Measurements from ENCODE around the gene CENATAC.
"Not testable (repeated sequence)": the region's sequence is repeated elsewhere in the genome, so short reads cannot be mapped to it uniquely, and the experiment has no call there.

The CENATAC gene

DNA sequence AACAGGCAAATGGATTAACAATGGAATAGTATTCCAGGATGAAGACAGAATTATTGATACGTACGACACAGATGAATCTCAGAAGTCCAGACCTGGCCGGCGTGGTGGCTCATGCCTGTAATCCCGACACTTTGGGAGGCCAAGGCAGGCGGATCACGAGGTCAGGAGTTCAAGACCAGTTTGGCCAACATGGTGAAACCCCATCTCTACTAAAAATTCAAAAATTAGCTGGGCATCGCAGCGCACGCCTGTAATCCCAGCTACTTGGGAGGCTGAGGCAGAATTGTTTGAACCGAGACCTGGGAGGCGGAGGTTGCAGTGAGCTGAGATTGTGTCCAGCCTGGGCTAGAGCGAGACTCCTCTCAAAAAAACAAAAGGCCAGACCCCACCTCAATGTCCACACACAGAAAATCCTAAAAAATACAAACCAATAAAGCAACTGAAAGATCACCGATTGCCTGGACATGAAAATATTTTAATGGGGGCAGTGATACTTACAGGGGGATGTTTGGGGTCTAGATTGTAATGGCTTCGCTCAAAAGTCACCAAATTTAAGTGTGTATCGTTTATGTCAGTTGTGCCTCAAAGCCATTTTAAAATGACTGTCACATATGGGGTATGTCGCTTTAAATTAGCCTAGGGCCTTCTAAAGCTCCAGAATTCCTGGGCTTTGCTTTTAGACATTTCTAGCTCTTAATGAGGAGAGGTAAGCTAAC lies 16.4 kb downstream of the CENATAC start:
- Histone ChIP-seq H3K36me3 (ENCODE audit: insufficient read depth, low read length) (peaks cover 38% of the 10 kb centered on the region), H3K9ac (ENCODE audit: low read depth, low read length) (no peak overlapping the region), H3K9me3 (ENCODE audit: control insufficient read depth, insufficient read depth, low read length) (no peaks in the 10 kb centered on the region), H3K4me1 (ENCODE audit: insufficient read depth, low read length) (no peaks in the 10 kb centered on the region; the same call in 1 of the 2 replicates)

- Histone ChIP-seq H3K4me1 (ENCODE audit: insufficient read depth, low read length) (peaks cover 2% of the 10 kb centered on the region; the same call in 1 of the 2 replicates), H3K9ac (ENCODE audit: low read depth, low read length) (no peak overlapping the region), H3K36me3 (ENCODE audit: insufficient read depth, low read length) (peaks cover 38% of the 10 kb centered on the region), H3K9me3 (ENCODE audit: control insufficient read depth, insufficient read depth, low read length) (no peaks in the 10 kb centered on the region)
Measured at GRCh38 chr11:119015054-119015611, 17.2 kb downstream of the CENATAC start.

GRCh38 chr11:119016216-119017009 lies 18.5 kb downstream of the CENATAC start:
- no peaks in the 10 kb centered on the region for H3K9me3 ChIP-seq (ENCODE audit: control insufficient read depth, insufficient read depth, low read length)
- no peak overlapping the region for H3K9ac ChIP-seq (ENCODE audit: low read depth, low read length)
- peaks cover 2% of the 10 kb centered on the region; the same call in 1 of the 2 replicates for H3K4me1 ChIP-seq (ENCODE audit: insufficient read depth, low read length)
- H3K36me3 ChIP-seq (ENCODE audit: insufficient read depth, low read length): peaks cover 41% of the 10 kb centered on the region

DNA sequence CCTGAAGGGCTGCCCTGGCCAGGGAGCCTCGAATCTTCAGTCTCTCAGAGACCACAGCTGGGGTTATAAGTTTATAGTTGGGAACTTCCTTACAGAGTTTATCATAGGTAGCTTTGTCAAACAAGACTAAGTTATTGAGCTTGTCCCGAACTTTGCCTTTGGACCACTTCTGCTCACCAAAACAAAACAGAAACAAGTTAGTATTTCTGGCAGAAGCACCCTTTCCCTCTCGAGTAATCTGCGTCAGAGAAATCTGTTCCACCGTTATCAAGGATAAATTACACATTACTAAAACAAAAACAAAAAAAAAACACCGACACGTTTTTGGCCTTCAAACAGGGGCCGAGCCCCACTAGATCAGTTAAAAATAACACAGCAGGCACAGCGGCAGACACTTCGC lies 19.4 kb downstream of the CENATAC start:
- peaks cover 42% of the 10 kb centered on the region for H3K36me3 ChIP-seq (ENCODE audit: insufficient read depth, low read length)
- peak overlapping the region; percentile 97 for H3K9ac ChIP-seq (ENCODE audit: low read depth, low read length)
- not testable (repeated sequence) for H3K4me1 ChIP-seq (ENCODE audit: insufficient read depth, low read length); H3K9me3 ChIP-seq (ENCODE audit: control insufficient read depth, insufficient read depth, low read length)

DNA sequence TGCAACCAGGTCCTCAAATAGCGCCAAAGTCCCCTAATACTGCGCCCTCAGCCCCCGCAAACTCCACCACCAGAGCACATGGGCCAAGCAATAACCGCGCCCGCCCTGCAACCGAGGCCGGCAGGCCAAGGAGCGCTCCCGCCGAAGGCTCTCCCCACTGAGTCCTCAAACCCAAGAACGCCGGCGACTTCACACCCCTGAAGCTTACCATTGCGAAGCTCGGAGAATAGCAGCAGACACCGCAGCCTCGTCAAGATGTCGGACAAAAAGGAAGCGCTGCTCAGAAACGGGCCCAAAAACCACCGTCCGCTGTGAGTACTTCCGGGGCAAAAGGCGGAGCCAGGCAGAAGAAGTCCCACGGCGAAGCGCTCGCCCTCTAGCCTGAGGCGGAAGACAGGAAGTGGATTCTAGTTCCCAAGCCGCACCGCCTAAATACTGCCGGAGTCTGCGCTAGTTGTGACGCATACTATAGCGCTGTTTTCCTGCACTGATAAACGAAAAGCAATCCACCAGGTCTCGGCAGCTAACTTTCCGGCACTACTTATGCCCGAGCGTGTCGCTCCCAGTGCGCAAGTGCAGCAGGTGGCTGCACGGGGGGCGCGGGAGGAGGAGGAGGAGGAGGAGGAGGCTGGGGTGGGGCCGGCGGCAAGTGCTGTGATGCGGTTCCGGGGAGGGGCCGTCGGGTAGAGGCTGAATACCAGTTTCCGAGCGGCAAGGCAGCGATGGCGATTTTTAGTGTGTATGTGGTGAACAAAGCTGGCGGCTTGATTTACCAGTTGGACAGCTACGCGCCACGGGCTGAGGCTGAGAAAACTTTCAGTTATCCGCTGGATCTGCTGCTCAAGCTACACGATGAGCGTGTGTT lies 20.4 kb downstream of the CENATAC start, which contains the start of the genes RPS25 and TRAPPC4:
RPS25 (minus strand) TSS at position 270 of the 865 bp plus-strand sequence; CDS start at position 211, 59 bp downstream.
TRAPPC4 (plus strand) TSS at position 693 of the 865 bp plus-strand sequence; CDS start at position 723, 30 bp downstream.
- peak within 1 kb of the TSS; percentile 97 for H3K9ac ChIP-seq (ENCODE audit: low read depth, low read length)
- peaks cover 35% of the 10 kb centered on the region for H3K36me3 ChIP-seq (ENCODE audit: insufficient read depth, low read length)
- peaks cover 2% of the 10 kb centered on the region; the same call in 1 of the 2 replicates for H3K4me1 ChIP-seq (ENCODE audit: insufficient read depth, low read length)
- no peaks in the 10 kb centered on the region for H3K9me3 ChIP-seq (ENCODE audit: control insufficient read depth, insufficient read depth, low read length)

DNA sequence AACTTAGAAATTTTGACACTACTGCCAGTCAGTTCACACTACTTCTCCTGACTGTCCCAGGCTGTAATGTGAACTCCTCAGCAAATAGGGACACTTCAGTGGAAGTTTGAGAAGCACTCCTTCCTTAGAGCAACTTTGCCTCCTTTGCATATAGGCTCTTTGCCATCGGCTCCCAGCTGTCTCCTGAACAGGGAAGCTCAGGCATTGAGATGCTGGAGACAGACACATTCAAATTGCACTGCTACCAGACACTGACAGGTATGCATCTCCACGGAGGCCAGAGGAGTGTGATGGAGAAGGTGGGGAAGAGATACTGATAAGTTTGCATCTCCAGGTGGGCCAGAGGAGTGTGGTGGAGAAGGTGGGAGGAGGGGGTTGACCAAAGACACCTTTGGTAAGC lies 22.1 kb downstream of the CENATAC start:
- Histone ChIP-seq H3K9me3 (ENCODE audit: control insufficient read depth, insufficient read depth, low read length) (no peaks in the 10 kb centered on the region), H3K4me1 (ENCODE audit: insufficient read depth, low read length) (peaks cover 6% of the 10 kb centered on the region; the same call in 1 of the 2 replicates), H3K9ac (ENCODE audit: low read depth, low read length) (peak overlapping the region; percentile 97), H3K36me3 (ENCODE audit: insufficient read depth, low read length) (peaks cover 31% of the 10 kb centered on the region)

GRCh38 chr11:119021631-119022030 lies 23.7 kb downstream of the CENATAC start:
- H3K36me3 ChIP-seq (ENCODE audit: insufficient read depth, low read length): peaks cover 22% of the 10 kb centered on the region
- H3K9me3 ChIP-seq (ENCODE audit: control insufficient read depth, insufficient read depth, low read length): no peaks in the 10 kb centered on the region
- no peak overlapping the region for H3K9ac ChIP-seq (ENCODE audit: low read depth, low read length)
- H3K4me1 ChIP-seq (ENCODE audit: insufficient read depth, low read length): peaks cover 6% of the 10 kb centered on the region; the same call in 1 of the 2 replicates

DNA sequence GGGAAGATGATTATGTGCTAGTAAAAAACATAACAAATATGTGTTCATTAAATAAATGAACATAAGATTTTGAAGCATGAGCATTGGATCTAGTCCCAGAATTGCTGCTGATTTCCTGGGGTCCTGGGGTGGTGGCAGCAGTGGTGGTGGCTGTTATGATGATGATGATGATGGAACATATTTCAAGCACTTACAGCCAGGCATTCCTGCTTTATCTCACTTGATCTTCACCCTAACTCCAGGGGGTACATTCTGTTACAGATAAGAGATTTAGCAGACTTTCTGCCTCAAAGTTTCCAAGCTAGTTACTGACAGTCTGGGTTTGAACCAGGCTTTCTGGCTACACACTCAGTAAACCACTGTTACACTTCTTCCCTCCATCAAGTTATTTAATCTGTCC lies 25.8 kb downstream of the CENATAC start:
- Histone ChIP-seq H3K9me3 (ENCODE audit: control insufficient read depth, insufficient read depth, low read length) (no peaks in the 10 kb centered on the region), H3K9ac (ENCODE audit: low read depth, low read length) (no peak overlapping the region), H3K36me3 (ENCODE audit: insufficient read depth, low read length) (peaks cover 19% of the 10 kb centered on the region), H3K4me1 (ENCODE audit: insufficient read depth, low read length) (peaks cover 12% of the 10 kb centered on the region; the same call in 1 of the 2 replicates)

- no peaks in the 10 kb centered on the region for H3K9me3 ChIP-seq (ENCODE audit: control insufficient read depth, insufficient read depth, low read length)
- H3K4me1 ChIP-seq (ENCODE audit: insufficient read depth, low read length): peaks cover 18% of the 10 kb centered on the region; the same call in 1 of the 2 replicates
- peaks cover 19% of the 10 kb centered on the region for H3K36me3 ChIP-seq (ENCODE audit: insufficient read depth, low read length)
- no peak overlapping the region for H3K9ac ChIP-seq (ENCODE audit: low read depth, low read length)
Measured at GRCh38 chr11:119024430-119025098, 26.6 kb downstream of the CENATAC start.

DNA sequence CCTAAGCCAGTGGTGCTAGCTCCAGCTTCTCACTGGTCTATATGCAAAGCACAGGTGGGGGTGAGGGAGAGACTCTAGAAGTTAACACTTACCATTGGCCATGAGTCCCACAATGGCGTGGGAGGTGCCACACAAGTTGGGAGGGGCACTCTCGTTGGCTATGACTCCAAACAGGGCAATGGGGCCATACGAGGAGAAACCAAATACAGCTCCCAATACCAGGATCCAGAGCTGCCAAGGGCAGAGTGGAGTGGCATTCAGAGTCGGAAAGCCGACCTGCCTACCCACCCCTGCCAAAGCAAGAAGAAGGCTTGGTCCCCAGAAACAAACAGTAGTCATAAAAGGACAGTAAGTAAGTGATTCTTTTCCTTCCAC lies 27.1 kb downstream of the CENATAC start:
- Histone ChIP-seq H3K36me3 (ENCODE audit: insufficient read depth, low read length) (peaks cover 19% of the 10 kb centered on the region), H3K9me3 (ENCODE audit: control insufficient read depth, insufficient read depth, low read length) (no peaks in the 10 kb centered on the region), H3K9ac (ENCODE audit: low read depth, low read length) (no peak overlapping the region), H3K4me1 (ENCODE audit: insufficient read depth, low read length) (peaks cover 16% of the 10 kb centered on the region; the same call in 1 of the 2 replicates)

GRCh38 chr11:119025541-119025940 lies 27.6 kb downstream of the CENATAC start:
- H3K9ac ChIP-seq (ENCODE audit: low read depth, low read length): no peak overlapping the region
- H3K36me3 ChIP-seq (ENCODE audit: insufficient read depth, low read length): peaks cover 19% of the 10 kb centered on the region
- peaks cover 16% of the 10 kb centered on the region; the same call in 1 of the 2 replicates for H3K4me1 ChIP-seq (ENCODE audit: insufficient read depth, low read length)
- no peaks in the 10 kb centered on the region for H3K9me3 ChIP-seq (ENCODE audit: control insufficient read depth, insufficient read depth, low read length)

DNA sequence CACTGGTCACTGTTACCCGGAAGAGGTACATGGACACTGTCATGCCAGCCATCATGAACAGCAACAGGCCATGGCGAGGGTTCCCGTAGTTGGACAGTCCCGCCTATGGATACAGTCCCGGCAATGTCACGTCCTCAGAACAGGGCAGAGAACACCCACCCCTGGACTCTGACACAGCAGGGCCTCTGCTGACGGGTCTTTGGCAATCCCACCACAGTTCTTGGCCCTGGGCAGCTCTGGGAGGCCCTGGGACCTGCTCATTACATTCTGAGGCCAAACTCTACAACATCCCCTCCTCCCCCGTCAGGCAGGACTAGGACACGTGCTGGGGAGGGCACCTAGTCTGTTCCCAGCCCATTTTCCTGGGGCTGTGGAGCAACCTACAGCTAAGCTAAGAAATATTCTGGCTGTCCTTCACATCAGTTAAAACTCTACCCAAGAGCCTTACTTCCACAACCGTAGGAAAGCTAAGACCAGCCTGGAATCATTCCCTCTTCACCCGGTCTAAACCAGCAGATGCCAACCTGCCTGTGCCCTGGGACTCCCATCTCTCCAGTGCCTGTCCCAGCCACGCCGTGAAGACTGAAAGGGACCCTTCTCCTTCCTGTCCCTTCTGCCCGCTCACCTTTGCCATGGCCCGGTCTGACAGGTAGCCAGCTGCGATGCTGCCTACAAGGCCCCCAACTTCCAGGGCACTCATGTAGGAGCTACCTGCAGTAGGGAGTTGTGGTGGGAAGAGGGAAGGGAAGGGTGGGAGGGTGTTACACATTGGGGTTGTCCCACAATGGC lies 28.2 kb downstream of the CENATAC start:
- peaks cover 18% of the 10 kb centered on the region for H3K36me3 ChIP-seq (ENCODE audit: insufficient read depth, low read length)
- H3K9me3 ChIP-seq (ENCODE audit: control insufficient read depth, insufficient read depth, low read length): no peaks in the 10 kb centered on the region
- H3K4me1 ChIP-seq (ENCODE audit: insufficient read depth, low read length): peaks cover 16% of the 10 kb centered on the region; the same call in 1 of the 2 replicates
- no peak overlapping the region for H3K9ac ChIP-seq (ENCODE audit: low read depth, low read length)

- peaks cover 16% of the 10 kb centered on the region; the same call in 1 of the 2 replicates for H3K4me1 ChIP-seq (ENCODE audit: insufficient read depth, low read length)
Measured at GRCh38 chr11:119026970-119027369, 29.0 kb downstream of the CENATAC start.

More at GRCh38 chr11:119026970-119027369, 29.0 kb downstream of the CENATAC start:
- Histone ChIP-seq H3K36me3 (ENCODE audit: insufficient read depth, low read length) (peaks cover 11% of the 10 kb centered on the region), H3K9ac (ENCODE audit: low read depth, low read length) (no peak overlapping the region), H3K9me3 (ENCODE audit: control insufficient read depth, insufficient read depth, low read length) (no peaks in the 10 kb centered on the region)

Data from ES-I3 (cell line).